Duodenal mucosa (tissue), 2 donors: ENCODE results near the gene PKMYT1.

Experiments used
- H3K27ac ChIP-seq: one replicate; pipeline ENCODE4 v1.7.0; 2013; ENCODE audit warnings: low read depth, low read length
- H3K27me3 ChIP-seq, 2 donors: one replicate each; pipeline ENCODE4 v1.7.0; 2013; ENCODE audit warnings: low read length in 2 of 2, control low read depth in 1 of 2; ENCODE audit not compliant: insufficient read depth in 2 of 2, control insufficient read depth in 1 of 2
- H3K36me3 ChIP-seq, 2 donors: one replicate each; pipeline ENCODE4 v1.7.0; 2013; ENCODE audit warnings: low read length in 2 of 2, control low read depth in 1 of 2; ENCODE audit not compliant: insufficient read depth in 2 of 2, control insufficient read depth in 1 of 2
- H3K4me1 ChIP-seq, 2 donors: one replicate each; pipeline ENCODE4 v1.7.0; 2013; ENCODE audit warnings: low read length in 2 of 2, control low read depth in 1 of 2; ENCODE audit not compliant: insufficient read depth in 2 of 2, control insufficient read depth in 1 of 2
- H3K4me3 ChIP-seq, 2 donors: one replicate each; pipeline ENCODE4 v1.7.0; 2013; ENCODE audit warnings: low read length in 2 of 2, low read depth in 1 of 2
- H3K9ac ChIP-seq, 2 donors: one replicate each; pipeline ENCODE4 v1.7.0; 2013; ENCODE audit warnings: low read length in 2 of 2, low read depth in 1 of 2
- H3K9me3 ChIP-seq, 2 donors: one replicate each; pipeline ENCODE4 v1.7.0; 2013; ENCODE audit warnings: low read length in 2 of 2, control low read depth in 1 of 2; ENCODE audit not compliant: control insufficient read depth in 1 of 2

The PKMYT1 gene

DNA sequence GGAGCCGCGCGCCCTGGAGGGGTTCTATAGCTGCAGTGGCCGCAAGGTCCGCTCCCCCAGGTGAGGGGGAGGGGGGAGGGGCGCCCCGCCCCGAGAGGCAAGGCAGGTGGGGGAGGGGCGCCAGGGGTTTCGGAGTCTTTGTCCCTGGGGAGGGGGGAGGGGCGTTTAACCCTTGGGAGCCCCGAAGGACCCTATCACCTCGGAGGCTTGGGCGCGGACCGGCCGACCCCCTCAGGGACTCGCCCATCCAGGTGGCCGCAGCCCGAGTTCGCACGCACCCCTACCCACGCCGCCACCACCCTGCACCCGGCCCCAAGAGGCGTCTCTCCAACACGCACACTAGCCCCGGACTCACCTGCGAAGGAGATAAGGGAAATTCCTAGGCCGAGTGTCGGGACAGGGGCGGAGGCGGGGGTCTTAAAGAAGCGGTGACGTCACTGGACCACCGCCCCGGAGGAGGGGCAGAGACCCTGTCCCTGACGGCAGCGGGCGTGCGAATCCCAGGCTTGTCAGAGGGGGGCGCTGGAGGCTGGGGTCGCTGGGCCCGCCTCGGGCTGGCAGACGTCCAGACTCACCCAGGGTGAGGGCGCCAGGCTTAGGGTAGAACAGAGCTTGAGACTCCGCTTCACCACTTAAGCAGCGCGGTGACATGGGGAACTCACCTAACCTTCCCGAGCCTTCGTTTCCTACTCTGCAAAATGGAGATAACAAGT, 37.7 kb upstream of the PKMYT1 start, which contains the start of gene CLDN6:
Gene CLDN6, minus strand, starts transcription at position 390 of the 713 bp plus-strand sequence. CDS start 2,162 bp downstream, outside the sequence.
- peaks cover 0 to 3% of the 10 kb centered on the region in 2 donors for H3K27me3 ChIP-seq
- no peak within 1 kb of the TSS for H3K9ac ChIP-seq
- peaks cover 20 to 34% of the 10 kb centered on the region in 2 donors for H3K4me1 ChIP-seq
- H3K4me3 ChIP-seq = no peak within 1 kb of the TSS
- no peak within 1 kb of the TSS for H3K27ac ChIP-seq
- H3K36me3 ChIP-seq = no peaks in the 10 kb centered on the region
- H3K9me3 ChIP-seq = no peaks in the 10 kb centered on the region

DNA sequence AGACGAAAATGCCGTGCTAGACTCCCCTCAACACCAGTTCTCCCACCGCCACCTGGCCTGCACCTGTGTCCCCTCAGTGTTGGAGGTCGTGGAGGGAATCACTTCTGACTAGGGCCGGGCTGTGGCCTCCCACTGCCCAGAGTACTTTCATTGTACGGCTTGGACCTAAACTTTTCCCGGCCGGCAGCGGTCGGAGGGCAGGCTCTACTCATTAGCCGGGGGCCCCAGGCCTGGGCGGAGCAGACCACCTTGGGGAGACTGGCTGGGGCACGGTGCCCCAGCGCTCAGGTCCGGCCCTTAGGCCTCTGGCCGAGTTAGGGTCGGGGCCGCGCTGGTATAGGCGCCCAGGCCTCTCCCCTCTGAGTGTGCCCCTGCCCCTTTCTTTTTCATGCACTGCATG, 37.1 kb upstream of the PKMYT1 start:
- Histone ChIP-seq H3K9me3 (no peaks in the 10 kb centered on the region), H3K9ac (no peak overlapping the region), H3K27me3 (peaks cover 0 to 5% of the 10 kb centered on the region in 2 donors), H3K36me3 (no peaks in the 10 kb centered on the region), H3K4me1 (peaks cover 16 to 30% of the 10 kb centered on the region in 2 donors), H3K4me3 (no peak overlapping the region), H3K27ac (no peak overlapping the region)

DNA sequence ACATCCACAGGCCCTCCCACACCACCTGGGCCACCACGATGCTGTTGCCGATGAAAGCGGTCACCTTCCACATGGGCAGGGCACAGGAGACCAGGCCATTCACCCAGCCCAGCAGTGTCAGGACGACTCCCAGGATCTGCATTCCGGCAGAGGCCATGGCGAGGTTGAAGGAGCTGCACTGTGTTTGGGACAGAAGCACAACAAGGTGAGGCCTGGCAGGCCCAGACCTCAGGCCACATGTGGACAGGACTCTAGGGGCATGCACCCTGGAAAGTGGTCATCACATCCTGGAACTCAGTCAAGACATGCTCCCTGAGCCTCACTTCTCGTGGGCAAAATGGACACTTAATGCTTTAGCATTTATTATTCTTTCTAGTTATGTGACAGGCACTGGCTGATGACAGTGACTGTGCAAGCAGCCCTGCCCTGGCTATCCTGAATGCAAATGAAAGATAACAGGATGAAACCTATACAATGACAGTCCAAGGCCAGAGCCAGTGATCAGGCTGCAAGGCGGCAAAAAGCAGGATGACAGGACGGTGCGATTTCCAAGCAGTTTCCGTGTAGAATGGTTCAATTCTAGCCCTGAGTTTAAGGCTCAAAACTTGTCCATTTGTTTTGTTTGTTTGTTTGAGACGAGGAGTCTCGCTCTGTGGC, 35.7 kb upstream of the PKMYT1 start:
- Histone ChIP-seq H3K36me3 (no peaks in the 10 kb centered on the region), H3K9ac (no peak overlapping the region), H3K9me3 (no peaks in the 10 kb centered on the region), H3K27ac (no peak overlapping the region), H3K27me3 (peaks cover 0 to 5% of the 10 kb centered on the region in 2 donors), H3K4me3 (no peak overlapping the region), H3K4me1 (peaks cover 13 to 21% of the 10 kb centered on the region in 2 donors)

DNA sequence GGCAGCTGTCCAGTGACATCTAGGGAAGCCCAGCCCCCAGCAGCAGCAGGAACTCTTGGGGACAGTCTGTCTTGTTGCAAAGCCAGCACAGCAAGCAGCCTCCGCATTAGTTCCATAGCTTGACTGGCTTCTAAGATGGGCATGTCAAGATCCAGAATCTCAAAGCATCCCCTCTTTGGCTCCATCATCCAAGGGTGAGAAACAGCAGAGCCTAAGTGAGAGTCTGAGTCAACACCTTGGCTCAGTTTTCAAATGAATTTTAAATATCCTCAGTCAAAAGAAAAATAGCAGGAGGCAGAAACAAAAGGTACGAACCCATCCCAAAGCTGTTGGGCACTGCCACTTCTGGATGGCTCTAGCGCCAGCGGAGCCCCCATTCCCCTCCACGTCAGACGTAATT, 34.7 kb upstream of the PKMYT1 start:
- Histone ChIP-seq H3K4me3 (no peak overlapping the region), H3K27ac (no peak overlapping the region), H3K27me3 (peaks cover 0 to 5% of the 10 kb centered on the region in 2 donors), H3K36me3 (no peaks in the 10 kb centered on the region), H3K9ac (no peak overlapping the region), H3K9me3 (no peaks in the 10 kb centered on the region), H3K4me1 (peaks cover 13 to 23% of the 10 kb centered on the region in 2 donors)

DNA sequence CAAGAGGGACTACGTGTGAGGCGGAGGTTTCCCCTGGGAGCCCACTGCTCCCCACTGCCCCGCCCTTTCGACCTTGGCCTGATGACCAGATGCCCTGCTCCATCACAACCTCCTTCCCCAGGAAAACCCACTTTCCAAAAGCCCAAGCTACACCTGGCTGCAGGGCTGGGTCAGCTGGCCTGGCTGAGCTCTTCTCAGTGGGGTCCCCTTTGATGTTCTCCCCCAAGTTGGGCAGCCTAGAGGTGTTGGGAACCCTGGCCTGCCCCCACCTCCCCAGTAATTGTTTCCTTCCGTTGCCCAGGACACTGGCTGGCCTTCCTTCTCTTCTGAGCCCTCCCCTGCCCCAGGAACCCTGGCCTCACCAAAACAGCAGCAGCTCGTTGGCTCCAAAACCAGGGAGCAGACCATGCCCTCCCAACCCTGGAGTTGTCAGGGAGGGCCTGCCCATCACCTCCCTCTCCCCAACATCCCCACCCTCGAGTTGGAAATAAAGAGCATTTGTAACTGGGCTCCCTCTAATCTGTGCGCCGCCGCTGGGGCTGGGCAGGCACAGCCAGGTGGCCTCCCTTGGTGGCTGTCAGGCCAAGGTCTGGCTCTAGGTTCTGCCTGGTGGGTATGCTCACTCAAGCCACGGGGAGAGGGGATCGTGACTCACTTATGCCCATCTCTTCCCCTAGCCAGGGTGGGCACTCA, 33.9 kb upstream of the PKMYT1 start:
- H3K9ac ChIP-seq = no peak overlapping the region
- H3K4me1 ChIP-seq = peaks cover 13 to 23% of the 10 kb centered on the region in 2 donors
- H3K27ac ChIP-seq = no peak overlapping the region
- H3K27me3 ChIP-seq = peaks cover 0 to 5% of the 10 kb centered on the region in 2 donors
- no peaks in the 10 kb centered on the region for H3K36me3 ChIP-seq
- no peak overlapping the region for H3K4me3 ChIP-seq
- no peaks in the 10 kb centered on the region for H3K9me3 ChIP-seq

DNA sequence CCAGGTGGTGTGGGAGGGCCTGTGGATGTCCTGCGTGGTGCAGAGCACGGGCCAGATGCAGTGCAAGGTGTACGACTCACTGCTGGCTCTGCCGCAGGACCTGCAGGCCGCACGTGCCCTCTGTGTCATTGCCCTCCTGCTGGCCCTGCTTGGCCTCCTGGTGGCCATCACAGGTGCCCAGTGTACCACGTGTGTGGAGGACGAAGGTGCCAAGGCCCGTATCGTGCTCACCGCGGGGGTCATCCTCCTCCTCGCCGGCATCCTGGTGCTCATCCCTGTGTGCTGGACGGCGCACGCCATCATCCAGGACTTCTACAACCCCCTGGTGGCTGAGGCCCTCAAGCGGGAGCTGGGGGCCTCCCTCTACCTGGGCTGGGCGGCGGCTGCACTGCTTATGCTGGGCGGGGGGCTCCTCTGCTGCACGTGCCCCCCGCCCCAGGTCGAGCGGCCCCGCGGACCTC, 33.3 kb upstream of the PKMYT1 start:
- Histone ChIP-seq H3K9ac (no peak overlapping the region), H3K27ac (no peak overlapping the region), H3K4me3 (no peak overlapping the region), H3K36me3 (no peaks in the 10 kb centered on the region), H3K4me1 (peaks cover 16 to 29% of the 10 kb centered on the region in 2 donors), H3K9me3 (no peaks in the 10 kb centered on the region), H3K27me3 (peaks cover 0 to 5% of the 10 kb centered on the region in 2 donors)

DNA sequence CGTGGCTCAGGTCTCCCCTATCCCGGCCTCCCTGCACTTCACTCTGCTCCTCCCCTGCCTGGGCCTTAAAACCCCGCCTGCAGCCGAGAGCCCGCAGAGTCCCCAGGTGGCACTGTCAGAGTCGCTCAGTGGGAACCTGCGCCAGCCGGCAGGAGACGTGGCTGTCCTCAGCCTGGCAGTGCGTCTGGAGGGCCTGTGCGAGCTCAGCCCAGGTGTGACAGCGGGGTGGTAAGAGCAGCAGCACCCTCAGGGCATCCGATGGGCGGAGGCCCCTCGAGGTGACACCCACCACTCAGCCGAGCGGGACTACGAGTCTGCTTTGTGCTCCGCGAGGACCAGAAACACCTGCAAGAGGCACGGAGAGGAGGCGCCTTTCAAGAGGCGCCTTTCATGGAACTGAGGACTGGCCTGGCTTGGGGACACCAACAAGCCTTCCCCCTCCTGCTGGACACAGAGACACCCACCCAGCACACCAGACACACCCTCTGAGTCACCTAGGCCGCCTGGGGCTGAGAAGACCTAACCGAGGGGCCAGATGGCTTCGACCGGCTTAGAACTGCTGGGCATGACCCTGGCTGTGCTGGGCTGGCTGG, 32.7 kb upstream of the PKMYT1 start, which contains the start of gene CLDN9:
Gene CLDN9, plus strand, starts transcription at position 96 of the 593 bp plus-strand sequence. Its CDS starts 440 bp downstream, at position 536.
- Histone ChIP-seq H3K4me1 (peaks cover 17 to 35% of the 10 kb centered on the region in 2 donors), H3K9me3 (no peaks in the 10 kb centered on the region), H3K36me3 (no peaks in the 10 kb centered on the region), H3K27ac (no peak within 1 kb of the TSS), H3K27me3 (peaks cover 0 to 5% of the 10 kb centered on the region in 2 donors), H3K4me3 (no peak within 1 kb of the TSS), H3K9ac (no peak within 1 kb of the TSS)

DNA sequence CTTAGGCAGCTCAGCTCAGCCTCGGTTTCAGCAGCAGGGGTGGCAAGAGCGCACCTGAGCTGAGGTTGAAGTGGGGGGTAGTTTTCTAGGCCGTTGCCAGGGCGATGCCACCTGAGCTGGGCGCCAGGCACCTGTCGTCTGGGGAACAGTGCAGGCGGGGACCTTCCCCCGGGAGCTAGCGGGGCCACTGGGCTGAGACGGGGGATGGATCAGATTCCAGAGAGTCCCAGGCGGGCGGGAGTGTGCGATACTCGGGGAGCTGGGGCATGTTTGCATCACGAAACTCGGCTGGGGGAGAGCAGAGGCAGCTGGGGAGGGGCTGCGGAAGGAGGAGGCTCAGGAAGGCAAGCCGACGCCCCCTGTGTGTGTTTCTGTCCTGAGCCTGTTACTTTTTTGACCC, 32.0 kb upstream of the PKMYT1 start:
- no peak overlapping the region for H3K4me3 ChIP-seq
- peaks cover 0 to 5% of the 10 kb centered on the region in 2 donors for H3K27me3 ChIP-seq
- H3K27ac ChIP-seq = no peak overlapping the region
- H3K4me1 ChIP-seq = peaks cover 24 to 42% of the 10 kb centered on the region in 2 donors
- no peak overlapping the region for H3K9ac ChIP-seq
- no peaks in the 10 kb centered on the region for H3K9me3 ChIP-seq
- H3K36me3 ChIP-seq = no peaks in the 10 kb centered on the region

DNA sequence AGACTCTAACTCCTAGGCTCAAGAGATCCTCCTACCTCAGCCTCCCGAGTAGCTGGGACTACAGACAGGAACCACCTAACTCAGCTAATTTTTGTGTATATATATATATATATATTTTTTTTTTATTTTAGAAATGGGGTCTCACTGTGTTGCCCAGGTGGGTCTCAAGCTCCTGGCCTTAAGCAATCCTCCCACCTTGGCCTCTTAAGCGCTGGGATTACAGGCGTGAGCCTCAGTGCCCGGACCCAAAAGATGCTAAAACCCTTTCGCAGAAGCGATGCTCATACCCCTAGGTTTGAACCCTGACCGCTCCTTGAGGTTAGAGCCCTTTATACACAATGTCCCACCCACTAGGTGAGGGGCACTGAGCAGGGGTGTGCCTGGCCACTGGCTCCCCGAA, 30.3 kb upstream of the PKMYT1 start:
- H3K9me3 ChIP-seq = no peaks in the 10 kb centered on the region
- peaks cover 33 to 56% of the 10 kb centered on the region in 2 donors for H3K4me1 ChIP-seq
- no peak overlapping the region for H3K9ac ChIP-seq
- H3K27ac ChIP-seq = no peak overlapping the region
- H3K36me3 ChIP-seq = no peaks in the 10 kb centered on the region
- peaks cover 0 to 5% of the 10 kb centered on the region in 2 donors for H3K27me3 ChIP-seq
- H3K4me3 ChIP-seq = no peak overlapping the region
